Mesendoderm (in vitro differentiated cells): ENCODE results near the gene VIM.

Source experiments
- DNase-seq: peaks from one replicate; pipeline ENCODE4 v3.0.0; 2013
- H2AK5ac ChIP-seq: 2 replicates; pipeline ENCODE4 v1.6.1; 2013; ENCODE audit warnings: low read length, inconsistent platforms
- H2BK120ac ChIP-seq: 2 replicates; pipeline ENCODE4 v1.6.1; 2013; ENCODE audit warnings: low read depth, mild to moderate bottlenecking, low read length, moderate library complexity, mixed read lengths
- H2BK15ac ChIP-seq: replicated peaks from 2 replicates; pipeline ENCODE4 v1.6.1; 2013; ENCODE audit warnings: low read depth, mild to moderate bottlenecking, moderate library complexity
- H2BK5ac ChIP-seq: 2 replicates; pipeline ENCODE4 v1.6.1; 2013; ENCODE audit warnings: low read length, inconsistent platforms
- H3K18ac ChIP-seq: 2 replicates; pipeline ENCODE4 v1.6.1; 2013; ENCODE audit warnings: mild to moderate bottlenecking, low read length, mixed read lengths
- H3K23ac ChIP-seq: one replicate; pipeline ENCODE4 v1.6.1; 2013; ENCODE audit warnings: low read length
- H3K27ac ChIP-seq: 2 replicates; pipeline ENCODE4 v1.5.1; 2013; ENCODE audit warnings: low read depth, mild to moderate bottlenecking, inconsistent platforms, low read length, moderate library complexity
- H3K27me3 ChIP-seq: 2 replicates; pipeline ENCODE4 v1.6.1; 2013; ENCODE audit warnings: low read length, control low read depth, mild to moderate bottlenecking, inconsistent platforms; ENCODE audit not compliant: insufficient read depth, poor library complexity
- H3K36me3 ChIP-seq: 2 replicates; pipeline ENCODE4 v1.6.1; 2013; ENCODE audit warnings: low read length, inconsistent platforms; ENCODE audit not compliant: control insufficient read depth, insufficient read depth
- H3K4ac ChIP-seq: one replicate; pipeline ENCODE4 v1.6.1; 2013; ENCODE audit warnings: low read depth, mild to moderate bottlenecking, low read length, moderate library complexity
- H3K4me1 ChIP-seq: 2 replicates; pipeline ENCODE4 v1.6.1; 2013; ENCODE audit warnings: low read depth, low read length, inconsistent platforms; ENCODE audit not compliant: control insufficient read depth
- H3K4me2 ChIP-seq: 2 replicates; pipeline ENCODE4 v1.6.1; 2013; ENCODE audit warnings: low read length
- H3K4me3 ChIP-seq: 2 replicates; pipeline ENCODE4 v1.5.1; 2013; ENCODE audit warnings: mild to moderate bottlenecking, low read length
- H3K56ac ChIP-seq: one replicate; pipeline ENCODE4 v1.6.1; 2013; ENCODE audit warnings: low read length
- H3K79me1 ChIP-seq: 2 replicates; pipeline ENCODE4 v1.6.1; 2013; ENCODE audit warnings: low read length, inconsistent platforms
- H3K79me2 ChIP-seq: 2 replicates; pipeline ENCODE4 v1.6.1; 2013; ENCODE audit warnings: mild to moderate bottlenecking, low read length; ENCODE audit not compliant: control insufficient read depth, insufficient read depth
- H3K9ac ChIP-seq: 2 replicates; pipeline ENCODE4 v1.6.1; 2013; ENCODE audit warnings: low read length, inconsistent platforms
- H4K5ac ChIP-seq: one replicate; pipeline ENCODE4 v1.6.1; 2013; ENCODE audit warnings: low read length
- H4K8ac ChIP-seq: one replicate; pipeline ENCODE4 v1.6.1; 2013; ENCODE audit warnings: low read depth, mild to moderate bottlenecking, control low read depth, low read length, moderate library complexity
- WGBS: extraction: QIAGEN DNeasy Blood & Tissue Kit; methylation state at CpG from one replicate; pipeline ENCODE4 v1.1.7; 2013; ENCODE audit warnings: low lambda C conversion rate, missing lambda C conversion rate; ENCODE audit not compliant: insufficient coverage; ENCODE audit errors: extremely low coverage; 5-methylcytosine and 5-hydroxymethylcytosine counted together

VIM gene

GRCh38 chr10:17233286-17233991 lies 5.4 kb downstream of the VIM start:
- Histone ChIP-seq H3K36me3 (peaks cover 9% of the 10 kb centered on the region), H3K27ac (no peak overlapping the region), H3K4ac (no peak overlapping the region), H3K9ac (no peak overlapping the region), H2BK15ac (no peak overlapping the region), H2BK120ac (no peak overlapping the region), H3K79me1 (peaks cover 6% of the 10 kb centered on the region), H3K4me1 (no peaks in the 10 kb centered on the region), H4K8ac (no peak overlapping the region), H2BK5ac (no peak overlapping the region), H3K23ac (no peak overlapping the region), H3K27me3 (no peaks in the 10 kb centered on the region), H3K56ac (no peak overlapping the region), H2AK5ac (no peak overlapping the region), H3K4me3 (no peak overlapping the region), H3K79me2 (peaks cover 18% of the 10 kb centered on the region), H4K5ac (no peak overlapping the region), H3K18ac (no peak overlapping the region), H3K4me2 (no peak overlapping the region)
- no peak for DNase-seq
- no CpG with 5 or more reads among the region's 14 CpGs for WGBS

DNA sequence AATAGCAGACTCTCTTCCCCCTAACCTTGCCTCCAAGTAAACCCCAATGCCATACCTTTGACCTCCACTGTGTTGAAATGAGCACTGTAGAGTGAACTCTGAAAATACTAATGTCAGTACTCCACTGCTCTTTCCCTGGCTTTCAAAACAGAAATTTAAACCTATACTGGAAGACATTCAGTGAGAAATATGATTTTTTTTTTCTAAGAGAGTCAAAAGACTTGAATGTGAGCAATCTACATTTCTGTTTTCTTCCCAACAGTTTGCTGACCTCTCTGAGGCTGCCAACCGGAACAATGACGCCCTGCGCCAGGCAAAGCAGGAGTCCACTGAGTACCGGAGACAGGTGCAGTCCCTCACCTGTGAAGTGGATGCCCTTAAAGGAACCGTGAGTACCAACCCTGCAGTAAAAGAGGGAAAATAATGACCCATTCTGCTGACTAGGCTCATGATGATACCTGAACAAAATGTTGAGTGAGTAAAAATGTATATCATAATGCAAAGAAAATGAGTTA lies 6.4 kb downstream of the VIM start:
- no peak overlapping the region for H2BK15ac ChIP-seq
- peaks cover 4% of the 10 kb centered on the region for H3K79me1 ChIP-seq
- no peak overlapping the region for H3K23ac ChIP-seq
- H3K4ac ChIP-seq: no peak overlapping the region
- WGBS: no CpG with 5 or more reads among the region's 5 CpGs
- no peak overlapping the region for H2BK120ac ChIP-seq
- H2AK5ac ChIP-seq: no peak overlapping the region
- H3K4me1 ChIP-seq: no peaks in the 10 kb centered on the region
- no peak overlapping the region for H3K4me2 ChIP-seq
- no peak for DNase-seq
- H3K56ac ChIP-seq: no peak overlapping the region
- no peaks in the 10 kb centered on the region for H3K27me3 ChIP-seq
- H3K79me2 ChIP-seq: peaks cover 15% of the 10 kb centered on the region
- H3K27ac ChIP-seq: no peak overlapping the region
- no peak overlapping the region for H4K5ac ChIP-seq
- no peak overlapping the region for H2BK5ac ChIP-seq
- H3K4me3 ChIP-seq: no peak overlapping the region
- no peak overlapping the region for H3K9ac ChIP-seq
- H3K36me3 ChIP-seq: peaks cover 9% of the 10 kb centered on the region
- H4K8ac ChIP-seq: no peak overlapping the region
- H3K18ac ChIP-seq: no peak overlapping the region

GRCh38 chr10:17235136-17235535 lies 7.1 kb downstream of the VIM start:
- no peak overlapping the region for H2BK15ac ChIP-seq
- H3K4me3 ChIP-seq: no peak overlapping the region
- no peak overlapping the region for H2AK5ac ChIP-seq
- no peak overlapping the region for H2BK5ac ChIP-seq
- DNase-seq: peak; percentile 82
- no peak overlapping the region for H3K27ac ChIP-seq
- H3K18ac ChIP-seq: no peak overlapping the region
- no peak overlapping the region for H3K9ac ChIP-seq
- no peak overlapping the region for H3K4ac ChIP-seq
- no peak overlapping the region for H2BK120ac ChIP-seq
- H4K5ac ChIP-seq: no peak overlapping the region
- no peak overlapping the region for H4K8ac ChIP-seq
- peaks cover 1% of the 10 kb centered on the region for H3K79me1 ChIP-seq
- no peak overlapping the region for H3K23ac ChIP-seq
- H3K36me3 ChIP-seq: peaks cover 9% of the 10 kb centered on the region
- no peaks in the 10 kb centered on the region for H3K27me3 ChIP-seq
- no peaks in the 10 kb centered on the region for H3K4me1 ChIP-seq
- H3K56ac ChIP-seq: no peak overlapping the region
- WGBS: no CpG with 5 or more reads among the region's 8 CpGs
- H3K4me2 ChIP-seq: no peak overlapping the region
- H3K79me2 ChIP-seq: peaks cover 8% of the 10 kb centered on the region

DNA sequence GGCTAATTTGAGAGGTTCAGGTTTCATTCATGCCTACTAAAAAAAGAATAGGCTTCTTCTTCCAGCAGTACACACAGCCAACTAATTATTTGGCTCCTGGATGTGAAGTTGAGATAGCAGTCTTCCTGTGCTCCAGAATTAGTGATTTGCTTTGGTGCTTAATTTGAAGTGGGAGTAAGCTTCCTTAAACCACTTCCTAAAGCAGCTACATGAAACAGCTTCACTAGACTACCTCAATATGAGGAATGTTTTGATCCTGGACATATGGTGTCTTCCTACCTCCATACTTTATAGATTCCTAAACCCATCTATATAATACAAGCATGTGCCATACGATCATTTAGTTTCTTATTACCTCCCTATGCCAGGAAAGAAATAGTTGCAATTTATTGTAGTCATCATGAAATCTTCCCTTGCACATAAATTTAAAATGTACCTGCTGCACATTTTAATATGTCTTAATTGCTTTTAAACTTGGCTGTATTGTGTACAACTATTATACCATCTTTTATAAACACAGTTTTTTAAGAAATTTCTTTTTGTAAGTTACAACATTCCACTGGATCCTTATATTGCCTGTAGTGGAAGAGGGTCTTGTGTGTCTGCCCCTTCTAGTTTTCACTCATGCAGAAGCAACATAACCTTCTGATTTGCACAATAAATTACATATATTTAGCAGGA lies 8.6 kb downstream of the VIM start:
- H3K79me1 ChIP-seq: no peaks in the 10 kb centered on the region
- no peak overlapping the region for H3K56ac ChIP-seq
- H3K18ac ChIP-seq: no peak overlapping the region
- H3K4me2 ChIP-seq: no peak overlapping the region
- no peak overlapping the region for H3K9ac ChIP-seq
- H2BK120ac ChIP-seq: no peak overlapping the region
- no peak overlapping the region for H3K27ac ChIP-seq
- H3K4me3 ChIP-seq: no peak overlapping the region
- H3K79me2 ChIP-seq: no peaks in the 10 kb centered on the region
- DNase-seq: no peak
- WGBS: no CpG with 5 or more reads among the region's 1 CpG
- no peak overlapping the region for H2BK15ac ChIP-seq
- no peak overlapping the region for H2AK5ac ChIP-seq
- H3K36me3 ChIP-seq: peaks cover 8% of the 10 kb centered on the region
- H2BK5ac ChIP-seq: no peak overlapping the region
- no peaks in the 10 kb centered on the region for H3K27me3 ChIP-seq
- no peaks in the 10 kb centered on the region for H3K4me1 ChIP-seq
- no peak overlapping the region for H3K23ac ChIP-seq
- H3K4ac ChIP-seq: no peak overlapping the region
- no peak overlapping the region for H4K8ac ChIP-seq
- no peak overlapping the region for H4K5ac ChIP-seq

GRCh38 chr10:17237149-17237527 lies 9.1 kb downstream of the VIM start:
- H3K79me1 ChIP-seq: no peaks in the 10 kb centered on the region
- H3K56ac ChIP-seq: no peak overlapping the region
- H3K4me3 ChIP-seq: no peak overlapping the region
- no peak overlapping the region for H3K27ac ChIP-seq
- H3K18ac ChIP-seq: no peak overlapping the region
- H3K23ac ChIP-seq: no peak overlapping the region
- H4K8ac ChIP-seq: no peak overlapping the region
- WGBS: no CpG with 5 or more reads among the region's 5 CpGs
- H2AK5ac ChIP-seq: no peak overlapping the region
- no peak overlapping the region for H3K4ac ChIP-seq
- H2BK5ac ChIP-seq: no peak overlapping the region
- no peak overlapping the region for H3K4me2 ChIP-seq
- no peaks in the 10 kb centered on the region for H3K4me1 ChIP-seq
- H3K79me2 ChIP-seq: no peaks in the 10 kb centered on the region
- H2BK15ac ChIP-seq: no peak overlapping the region
- DNase-seq: no peak
- H3K27me3 ChIP-seq: no peaks in the 10 kb centered on the region
- no peak overlapping the region for H3K9ac ChIP-seq
- no peak overlapping the region for H2BK120ac ChIP-seq
- no peak overlapping the region for H4K5ac ChIP-seq
- H3K36me3 ChIP-seq: peaks cover 8% of the 10 kb centered on the region
